HCT116 (cell line): ENCODE data around the gene WRAP53.

Experiments used
- CTCF ChIP-seq, 3 experiments: fragments of 200-600 bp in 1 of 3; sonication (generic) in 1 of 3; IDR thresholded peaks in 2 of 3; conservative IDR thresholded peaks in 1 of 3; 2 replicates each; pipeline ENCODE4 v1.5.1; 2012 to 2017; ENCODE audit warnings: low read depth in 2 of 3, low read length in 2 of 3, antibody characterized with exemption in 1 of 3, borderline replicate concordance in 1 of 3, control low read depth in 1 of 3, mild to moderate bottlenecking in 1 of 3, mixed read lengths in 1 of 3, mixed run types in 1 of 3, moderate library complexity in 1 of 3; ENCODE audit not compliant: insufficient read depth in 1 of 3
- EZH2 ChIP-seq: fragments of 200-600 bp; sonication (generic); IDR thresholded peaks from 2 replicates; pipeline ENCODE4 v1.6.1; 2017; ENCODE audit warnings: antibody characterized with exemption, mixed run types
- MAX ChIP-seq: IDR thresholded peaks from 2 replicates; pipeline ENCODE4 v1.6.1; 2012
- POLR2A ChIP-seq: IDR thresholded peaks from 2 replicates; pipeline ENCODE4 v1.7.0; 2011; ENCODE audit warnings: borderline replicate concordance; ENCODE audit not compliant: insufficient read depth, insufficient read length; ENCODE audit errors: extremely low read depth
- POLR2AphosphoS5 ChIP-seq: IDR thresholded peaks from 2 replicates; pipeline ENCODE4 v1.6.1; 2011; ENCODE audit warnings: mild to moderate bottlenecking, low read depth, low read length, moderate library complexity
- RAD21 ChIP-seq: IDR thresholded peaks from 2 replicates; pipeline ENCODE4 v1.6.1; 2012; ENCODE audit warnings: low read depth, mild to moderate bottlenecking
- REST ChIP-seq: IDR thresholded peaks from 2 replicates; pipeline ENCODE4 v1.6.1; 2012; ENCODE audit warnings: low read depth
- YY1 ChIP-seq: IDR thresholded peaks from 2 replicates; pipeline ENCODE4 v1.6.1; 2011; ENCODE audit warnings: low read length, low read depth, moderate library complexity, mild to moderate bottlenecking; ENCODE audit not compliant: insufficient replicate concordance; ENCODE audit errors: extremely low read depth

GRCh38 chr17:7747635-7748071 is 59.4 kb downstream of the WRAP53 start:
- no peak for TF ChIP-seq CTCF (IDR thresholded peaks at IDR 0.05 in 2 of 3, conservative IDR thresholded peaks at IDR 0.05 in 1 of 3; ENCODE audit: borderline replicate concordance in 1 of 3, insufficient read depth in 1 of 3, low read depth in 2 of 3, low read length in 2 of 3)
- no peak for TF ChIP-seq POLR2AphosphoS5
- TF ChIP-seq EZH2, result no peak
- no peak for TF ChIP-seq RAD21
- no peak for TF ChIP-seq MAX
- TF ChIP-seq YY1, result no peak
- TF ChIP-seq REST, result no peak
- TF ChIP-seq POLR2A, result no peak
